Endothelial cell of umbilical vein (primary cell): Measurements from ENCODE around the gene GXYLT2. TPM values are rescaled to one million over a fixed set of nuclear protein-coding genes. Genes with fewer than 3 reads are reported as not detected.

Experiments
- BruUV-seq: library from RNA; stranded (reverse); fragments of 400-500 nt; replicated peaks from 2 replicates; lab custom pipeline; 2021; lab: Mats Ljungman, UMichigan
- CTCF ChIA-PET: fragments of 300-600, 350-600 bp; sonication (Branson Sonifier 250); formaldehyde crosslinking; loops from one replicate; lab custom pipeline; 2021; ENCODE audit warnings: antibody characterized with exemption, inconsistent platforms; lab: Charles Lee
- POLR2A ChIA-PET: fragments of 300-600, 350-600 bp; sonication (Branson Sonifier 250); formaldehyde crosslinking; loops from one replicate; lab custom pipeline; 2021; ENCODE audit warnings: antibody characterized with exemption, inconsistent platforms; lab: Charles Lee
- DNase-seq: peaks from one replicate; pipeline ENCODE4 v3.0.0-alpha.2; 2011; ENCODE audit warnings: low read depth, low spot score
- FAIRE-seq: peaks from 2 replicates; lab custom pipeline; 2011; peaks lifted over from hg19 to GRCh38; lab: Jason Lieb, UNC
- H2AFZ ChIP-seq: 2 replicates; pipeline ENCODE4 v1.6.0; 2012; ENCODE audit warnings: low read depth, low read length, control low read depth, inconsistent platforms
- H3K27ac ChIP-seq: 2 replicates; pipeline ENCODE4 v1.5.1; 2011; ENCODE audit warnings: low read depth, mild to moderate bottlenecking, control low read depth, low read length, moderate library complexity; ENCODE audit not compliant: insufficient read depth
- H3K27me3 ChIP-seq, 2 experiments: 2 replicates each; pipeline versions ENCODE4 v1.6.0 to v1.6.1; 2011; ENCODE audit warnings: low read length in 2 of 2, mixed read lengths in 1 of 2; ENCODE audit not compliant: control insufficient read depth in 2 of 2, insufficient read depth in 2 of 2
- H3K36me3 ChIP-seq, 2 experiments: 2 replicates in 1 of 2; 3 replicates in 1 of 2; pipeline ENCODE4 v1.5.1; 2011; ENCODE audit warnings: low read length in 2 of 2, mild to moderate bottlenecking in 1 of 2, moderate library complexity in 1 of 2; ENCODE audit not compliant: control insufficient read depth in 2 of 2, insufficient read depth in 2 of 2; ENCODE audit errors: extremely low read depth in 1 of 2
- H3K4me1 ChIP-seq: 3 replicates; pipeline ENCODE4 v1.5.1; 2011; ENCODE audit warnings: mild to moderate bottlenecking, low read length; ENCODE audit not compliant: control insufficient read depth, insufficient read depth; ENCODE audit errors: extremely low read depth
- H3K4me2 ChIP-seq: 2 replicates; pipeline ENCODE4 v1.6.1; 2011; ENCODE audit warnings: low read length, control low read depth, mixed read lengths; ENCODE audit not compliant: insufficient read depth
- H3K4me3 ChIP-seq, 3 experiments: fragments of 200-600 bp in 1 of 3; sonication (generic), shearing (Covaris generic) in 1 of 3; replicated peaks in 1 of 3; 2 replicates each; pipeline ENCODE4 v1.5.1; 2011 to 2016; ENCODE audit warnings: control low read depth in 3 of 3, low read length in 3 of 3, mild to moderate bottlenecking in 2 of 3, inconsistent platforms in 1 of 3, low read depth in 1 of 3, moderate library complexity in 1 of 3; ENCODE audit not compliant: insufficient read depth in 1 of 3
- H3K79me2 ChIP-seq: 2 replicates; pipeline ENCODE4 v1.6.0; 2012; ENCODE audit warnings: low read length, inconsistent platforms; ENCODE audit not compliant: control insufficient read depth, insufficient read depth
- H3K9ac ChIP-seq: replicated peaks from 2 replicates; pipeline ENCODE3; 2011; ENCODE audit warnings: low read length, control low read depth; ENCODE audit not compliant: insufficient read depth; ENCODE audit errors: extremely low read depth
- H3K9me1 ChIP-seq: replicated peaks from 3 replicates; pipeline ENCODE4 v1.6.0; 2011; ENCODE audit warnings: mild to moderate bottlenecking, low read length; ENCODE audit not compliant: control insufficient read depth, insufficient read depth; ENCODE audit errors: extremely low read depth
- H3K9me3 ChIP-seq: replicated peaks from 2 replicates; pipeline ENCODE4 v1.5.1; 2012; ENCODE audit warnings: low read length, inconsistent platforms; ENCODE audit not compliant: control insufficient read depth, insufficient read depth
- H4K20me1 ChIP-seq: replicated peaks from 2 replicates; pipeline ENCODE3; 2011; ENCODE audit warnings: mild to moderate bottlenecking, low read length; ENCODE audit not compliant: control insufficient read depth, insufficient read depth; ENCODE audit errors: extremely low read depth
- CTCF ChIP-seq, 2 donors: IDR thresholded peaks; 1 replicate in 1 of 2; 2 replicates in 1 of 2; pipeline ENCODE4 v1.5.1; 2011; ENCODE audit warnings: low read length in 2 of 2, mild to moderate bottlenecking in 2 of 2, moderate library complexity in 2 of 2, control low read depth in 1 of 2, inconsistent platforms in 1 of 2, low read depth in 1 of 2; ENCODE audit not compliant: insufficient read depth in 1 of 2; ENCODE audit errors: extremely low read depth in 1 of 2
- EZH2 ChIP-seq: IDR thresholded peaks from 2 replicates; pipeline ENCODE4 v1.6.1; 2012; ENCODE audit warnings: borderline replicate concordance, low read depth, mild to moderate bottlenecking, moderate library complexity, low read length, inconsistent platforms; ENCODE audit not compliant: severe bottlenecking
- FOS ChIP-seq: IDR thresholded peaks from 2 replicates; pipeline ENCODE4 v1.6.1; 2011; ENCODE audit warnings: mild to moderate bottlenecking, low read length, moderate library complexity, borderline replicate concordance; ENCODE audit not compliant: insufficient read depth
- GATA2 ChIP-seq: IDR thresholded peaks from 2 replicates; pipeline ENCODE4 v1.7.0; 2011; ENCODE audit warnings: low read depth, mild to moderate bottlenecking, moderate library complexity, mixed read lengths, low read length; ENCODE audit not compliant: insufficient read length, insufficient read depth
- JUN ChIP-seq: IDR thresholded peaks from 2 replicates; pipeline ENCODE4 v1.6.1; 2011; ENCODE audit warnings: borderline replicate concordance, low read depth; ENCODE audit not compliant: insufficient read length, insufficient read depth
- MYC ChIP-seq: IDR thresholded peaks from one replicate; pipeline ENCODE4 v1.6.1; 2011; ENCODE audit warnings: mild to moderate bottlenecking, low read depth, low read length
- POLR2A ChIP-seq: IDR thresholded peaks from 2 replicates; pipeline ENCODE4 v1.6.1; 2012; ENCODE audit warnings: low read depth, mild to moderate bottlenecking, control low read depth, low read length
- POLR2AphosphoS5 ChIP-seq: IDR thresholded peaks from 2 replicates; pipeline ENCODE4 v1.6.1; 2012; ENCODE audit warnings: low read depth, mild to moderate bottlenecking, control low read depth, low read length, moderate library complexity; ENCODE audit not compliant: insufficient read depth
- dilution Hi-C: fragments of 300-500 bp; cut with MboI; formaldehyde crosslinking; loops from one replicate; pipeline ENCODE4 v1.15.0; 2019; ENCODE audit warnings: low sequenced_read_pairs; ENCODE audit not compliant: extremely low pct_ligation_motif_present
- intact Hi-C: fragments of 100-400 bp; cut with micrococcal nuclease; formaldehyde crosslinking; loops from one replicate; pipeline ENCODE4 v1.10.0; 2022
- polyA plus RNA-seq, 4 experiments: library from polyadenylated mRNA; depleted of rRNA in 3 of 4; stranded (reverse) in 3 of 4; unstranded in 1 of 4; fragments of >200 nt; gene quantifications; 2 replicates each; pipeline versions ENCODE4 v1.2.1 to v1.2.3, GENCODE V29; 2011 to 2012; ENCODE audit warnings: missing spikeins in 1 of 4
- total RNA-seq: library from RNA; stranded (reverse); gene quantifications from 2 replicates; pipeline ENCODE4 v1.2.3, GENCODE V29; 2021
- TF ChIP-seq, protein P1 (sequence below): IDR thresholded peaks from 2 replicates; pipeline ENCODE4 v1.6.1; 2011; ENCODE audit not compliant: insufficient read depth, insufficient read length

GXYLT2 gene
- total and polyA plus RNA-seq, 2 donors (not counting 3 experiments of a cell fraction or from before 2014, with no cell fraction given), result 0.07 to 0.24 TPM

- dilution Hi-C loops (no loop called here), intact Hi-C loops (no loop called here)
- DNase-seq (no peak), FAIRE-seq (no peak)
- no peak overlapping the region for H3K9ac ChIP-seq
- ChIA-PET CTCF (no interaction called here), POLR2A (no interaction called here)
- no peaks in the 10 kb centered on the region for H3K36me3 ChIP-seq
- no peaks in the 10 kb centered on the region for H3K4me1 ChIP-seq
- H3K9me3 ChIP-seq, result no peaks in the 10 kb centered on the region
- no TSS peak for BruUV-seq
- no peaks in the 10 kb centered on the region for H3K9me1 ChIP-seq
- H3K79me2 ChIP-seq, result no peaks in the 10 kb centered on the region
- H4K20me1 ChIP-seq, result no peaks in the 10 kb centered on the region
- no peak overlapping the region for H3K4me2 ChIP-seq
- no peak overlapping the region for H2AFZ ChIP-seq
- no peak overlapping the region for H3K27ac ChIP-seq
- no peak for TF ChIP-seq POLR2AphosphoS5
- no peak for TF ChIP-seq GATA2
- TF ChIP-seq MYC, result no peak
- no peak for TF ChIP-seq CTCF (IDR thresholded peaks at IDR 0.05; ENCODE audit: extremely low read depth in 1 of 2, insufficient read depth in 1 of 2, low read depth in 1 of 2, low read length in 2 of 2)
- TF ChIP-seq, protein P1, sequence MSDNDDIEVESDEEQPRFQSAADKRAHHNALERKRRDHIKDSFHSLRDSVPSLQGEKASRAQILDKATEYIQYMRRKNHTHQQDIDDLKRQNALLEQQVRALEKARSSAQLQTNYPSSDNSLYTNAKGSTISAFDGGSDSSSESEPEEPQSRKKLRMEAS, result no peak
- no peak for TF ChIP-seq JUN
- no peak for TF ChIP-seq FOS
- TF ChIP-seq POLR2A, result no peak
- no peak for TF ChIP-seq EZH2
- H3K27me3 ChIP-seq, result peaks cover 0 to 2% of the 10 kb centered on the region in 2 experiments
- H3K4me3 ChIP-seq, result no peak overlapping the region
Observed at GRCh38 chr3:72961752-72962151, 73.9 kb downstream of the GXYLT2 start.
